Bone marrow (tissue), 2 donors: ENCODE measurements around the gene ZNF211.

Experiments used
- DNase-seq, 2 donors: peaks; one replicate each; lab custom pipeline; 2025; lab: John Stamatoyannopoulos, UW

ZNF211 gene

GRCh38 chr19:57656346-57656745 is 23.4 kb downstream of the ZNF211 start:
- peak in 1 of 2 donors; percentile 0 for DNase-seq

- DNase-seq, result no peak
These were observed 31.5 kb downstream of the ZNF211 start for GRCh38 chr19:57664269-57665127.

GRCh38 chr19:57665261-57665806 is 32.4 kb downstream of the ZNF211 start:
- no peak for DNase-seq

- DNase-seq, result no peak
These were observed 34.3 kb downstream of the ZNF211 start for GRCh38 chr19:57667228-57667627.

GRCh38 chr19:57668635-57669034 is 35.7 kb downstream of the ZNF211 start, which contains the start of gene ZSCAN4:
Gene ZSCAN4 (plus strand): TSS chr19:57668935. CDS start chr19:57676146, 7,211 bp downstream.
- DNase-seq, result no peak

GRCh38 chr19:57671124-57671895 is 38.3 kb downstream of the ZNF211 start:
- DNase-seq, result no peak

GRCh38 chr19:57672466-57672865 is 39.5 kb downstream of the ZNF211 start:
- no peak for DNase-seq

GRCh38 chr19:57675881-57676280 is 42.9 kb downstream of the ZNF211 start:
- no peak for DNase-seq

- no peak for DNase-seq
These were observed 49.3 kb downstream of the ZNF211 start for GRCh38 chr19:57682226-57682766.

- DNase-seq, result no peak
These were observed 53.8 kb downstream of the ZNF211 start for GRCh38 chr19:57686727-57687126.

- DNase-seq, result no peak
These were observed 54.5 kb downstream of the ZNF211 start for GRCh38 chr19:57687363-57688010.

GRCh38 chr19:57688011-57688763 is 55.2 kb downstream of the ZNF211 start:
- DNase-seq, result no peak

GRCh38 chr19:57689750-57690149 is 56.8 kb downstream of the ZNF211 start:
- no peak for DNase-seq
